GM06990 (cell line): ENCODE data around the gene NT5DC4.

Experiments used
- DNase-seq: peaks from one replicate; pipeline ENCODE4 v3.0.0-alpha.2; 2011; ENCODE audit not compliant: insufficient read length; ENCODE audit errors: extremely low read depth
- H3K27me3 ChIP-seq: replicated peaks from 2 replicates; pipeline ENCODE4 v1.6.0; 2011; ENCODE audit warnings: low read length; ENCODE audit not compliant: control insufficient read depth, insufficient read depth
- H3K36me3 ChIP-seq: 2 replicates; pipeline ENCODE4 v1.5.1; 2011; ENCODE audit warnings: low read length; ENCODE audit not compliant: control insufficient read depth, insufficient read depth
- H3K4me3 ChIP-seq: replicated peaks from 2 replicates; pipeline ENCODE4 v1.5.1; 2011; ENCODE audit warnings: low read depth, mild to moderate bottlenecking, control low read depth, low read length
- CTCF ChIP-seq: IDR thresholded peaks from 2 replicates; pipeline ENCODE4 v1.5.1; 2011; ENCODE audit warnings: low read length, control low read depth, mild to moderate bottlenecking, inconsistent platforms; ENCODE audit not compliant: insufficient read depth, poor library complexity, severe bottlenecking

Gene NT5DC4

DNA sequence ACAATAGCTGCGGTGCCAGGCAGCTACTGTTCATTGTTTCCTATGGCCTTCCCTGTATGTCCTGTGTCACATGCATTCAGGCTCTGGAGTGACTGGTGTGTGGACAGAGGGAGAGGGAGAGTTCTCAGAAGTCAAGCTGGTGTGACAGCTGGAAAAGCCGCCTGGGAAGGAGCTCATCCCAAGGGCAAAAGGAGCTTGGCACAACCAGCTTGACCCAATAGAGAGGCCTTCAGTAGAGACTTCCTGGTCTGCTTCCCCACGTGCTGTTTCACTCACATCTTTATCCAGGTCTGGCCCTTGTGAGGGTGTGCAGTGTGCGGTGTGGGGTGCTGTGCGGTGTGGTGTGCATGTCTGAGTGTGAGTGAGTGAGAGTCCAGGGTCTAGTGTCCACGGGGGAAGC is 11.1 kb upstream of the NT5DC4 start:
- Histone ChIP-seq H3K27me3 (no peaks in the 10 kb centered on the region), H3K4me3 (no peak overlapping the region), H3K36me3 (no peaks in the 10 kb centered on the region)
- no peak for DNase-seq
- no peak for TF ChIP-seq CTCF

DNA sequence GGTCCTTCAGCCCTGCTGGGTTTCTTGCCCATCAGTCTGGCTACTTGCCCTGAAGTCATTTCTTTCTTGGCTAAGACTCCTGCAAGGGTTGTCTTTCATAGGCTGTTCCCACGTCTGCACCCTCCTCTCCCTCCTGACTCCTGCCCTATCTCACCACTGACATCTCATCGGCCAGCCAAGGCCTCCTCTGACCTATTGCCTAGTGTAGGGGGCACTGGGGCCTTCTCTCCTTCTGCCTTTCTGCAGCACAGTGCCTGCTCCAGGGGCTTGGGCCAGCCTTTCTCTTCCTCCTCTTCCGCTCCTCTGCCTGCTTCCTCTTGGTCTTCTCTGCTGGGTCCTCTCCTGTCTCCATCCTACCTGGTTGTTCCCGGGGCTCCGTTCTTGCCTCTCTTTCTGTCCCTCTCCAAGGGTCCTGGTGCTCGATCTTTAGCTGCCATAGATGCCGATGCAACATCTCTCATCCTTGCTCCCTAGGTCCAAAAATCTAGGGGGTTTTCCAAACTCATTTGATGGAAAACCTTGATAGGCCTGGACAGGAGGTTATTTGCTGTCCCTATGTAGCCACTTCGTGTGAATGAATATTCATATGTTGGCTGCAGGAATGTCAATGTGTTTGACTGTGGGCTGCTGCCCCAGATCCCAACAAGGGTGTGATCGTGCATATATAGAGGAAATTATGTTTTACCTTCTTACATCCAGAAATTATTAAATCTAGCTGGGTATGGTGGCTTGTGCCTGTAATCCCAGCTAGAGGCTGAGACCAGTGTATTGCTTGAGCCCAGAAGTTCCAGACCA is 9.7 kb upstream of the NT5DC4 start:
- DNase-seq, result no peak
- no peaks in the 10 kb centered on the region for H3K36me3 ChIP-seq
- no peak overlapping the region for H3K4me3 ChIP-seq
- no peak for TF ChIP-seq CTCF
- H3K27me3 ChIP-seq, result no peaks in the 10 kb centered on the region

DNA sequence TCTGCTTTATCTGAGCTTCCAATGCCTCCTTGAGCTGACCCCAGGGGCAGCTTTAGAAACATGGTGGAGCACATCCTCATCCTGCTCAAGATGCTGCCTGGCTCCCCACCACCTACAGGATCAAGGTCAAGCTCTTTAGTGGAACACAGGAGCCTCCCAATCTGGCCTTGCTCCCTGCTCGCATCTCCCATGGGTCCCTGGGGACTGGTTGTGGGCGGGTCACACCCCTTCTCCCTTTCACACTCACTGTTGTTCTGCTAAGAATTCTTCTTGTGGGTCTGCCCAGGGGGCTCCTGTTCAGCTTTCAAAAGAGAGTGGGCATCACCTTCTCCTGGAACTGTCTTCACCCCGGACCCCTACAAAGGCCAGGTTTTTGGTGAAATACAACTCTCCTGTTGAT is 8.4 kb upstream of the NT5DC4 start:
- Histone ChIP-seq H3K27me3 (no peaks in the 10 kb centered on the region), H3K4me3 (no peak overlapping the region), H3K36me3 (no peaks in the 10 kb centered on the region)
- no peak for DNase-seq
- TF ChIP-seq CTCF, result no peak

DNA sequence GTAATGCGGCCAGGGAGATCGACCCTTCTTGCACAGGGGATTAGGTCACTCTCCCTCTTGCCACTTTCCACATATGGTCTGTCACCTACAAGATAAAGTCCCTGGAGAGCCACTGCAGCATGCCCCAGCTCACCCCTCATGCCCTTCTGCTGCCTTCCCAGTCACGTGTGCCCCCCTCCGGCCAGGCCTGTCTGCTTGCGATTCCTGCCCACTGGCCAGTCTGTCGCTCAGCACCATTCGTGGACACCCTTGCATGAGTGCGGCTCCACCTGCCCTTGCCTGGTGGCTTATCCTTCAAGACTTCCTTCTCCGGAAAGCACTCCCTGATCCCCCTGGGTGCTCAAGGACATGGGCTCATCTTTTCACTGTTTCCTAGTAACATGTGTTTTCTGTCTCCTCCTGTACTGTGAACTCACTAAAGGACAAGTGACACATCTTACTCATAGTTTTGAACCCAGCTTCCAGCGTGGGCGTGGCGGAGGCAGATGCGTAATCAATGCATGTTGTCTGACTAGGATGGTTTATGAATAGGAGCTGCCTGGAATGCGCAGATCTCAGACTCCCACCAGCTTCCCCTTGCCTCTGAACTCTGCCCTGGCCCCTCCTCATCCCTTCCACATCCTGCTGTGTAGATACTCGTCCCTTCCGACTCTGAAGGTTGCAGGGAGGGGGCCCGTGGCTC is 7.8 kb upstream of the NT5DC4 start:
- Histone ChIP-seq H3K36me3 (no peaks in the 10 kb centered on the region), H3K4me3 (no peak overlapping the region), H3K27me3 (no peaks in the 10 kb centered on the region)
- no peak for DNase-seq
- no peak for TF ChIP-seq CTCF

DNA sequence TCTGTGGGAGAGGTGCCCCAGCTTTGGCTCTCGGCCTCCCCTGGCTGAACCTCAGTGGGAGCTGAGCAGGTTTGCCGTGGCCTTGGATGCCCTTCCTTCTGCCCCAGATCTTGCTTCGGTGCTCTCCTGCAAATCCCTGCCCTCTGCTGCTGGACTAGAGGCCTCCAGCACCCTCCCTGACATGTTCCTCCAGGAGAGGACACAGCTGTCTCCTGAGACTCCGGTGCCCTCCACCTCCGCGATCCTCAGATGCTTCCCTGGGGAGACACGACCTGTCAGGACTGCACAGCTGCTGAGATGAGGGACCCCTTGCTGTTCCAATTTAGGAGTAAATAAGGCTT is 7.3 kb upstream of the NT5DC4 start:
- DNase-seq, result no peak
- H3K36me3 ChIP-seq, result no peaks in the 10 kb centered on the region

More for the DNA sequence above, 7.3 kb upstream of the NT5DC4 start:
- TF ChIP-seq CTCF, result no peak
- H3K27me3 ChIP-seq, result no peaks in the 10 kb centered on the region
- no peak overlapping the region for H3K4me3 ChIP-seq
